ENCODE results near the gene CBR3.
A peak's percentile ranks its signal among the peaks of the same experiment; 100 is the strongest.
"Not testable (repeated sequence)": the region's sequence is repeated elsewhere in the genome, so short reads cannot be mapped to it uniquely, and the experiment has no call there.

Gene CBR3

DNA sequence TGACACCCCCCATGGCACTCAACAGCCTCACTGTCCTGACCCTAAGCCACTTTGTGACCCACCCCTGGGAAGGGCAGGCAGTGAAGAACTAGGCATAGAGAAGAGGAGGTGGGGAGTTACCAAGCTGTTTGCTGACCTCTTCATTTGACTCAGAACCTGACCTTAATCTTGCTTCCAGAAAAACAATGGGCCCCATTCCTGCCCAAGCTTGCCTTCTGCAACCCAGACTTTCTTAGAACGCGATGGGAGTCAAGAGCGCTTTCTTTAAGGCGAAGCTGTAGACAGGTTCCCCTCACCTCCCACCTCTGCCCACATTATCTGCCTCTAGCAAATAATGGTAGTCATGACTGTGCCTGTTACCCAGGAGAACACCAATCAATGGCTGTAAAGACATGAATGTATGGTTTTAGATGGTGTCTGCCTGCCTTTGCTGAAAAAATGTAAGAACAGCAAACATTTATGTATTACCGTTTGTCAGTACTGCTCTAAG, 8.2 kb upstream of the CBR3 start:
- no peak for DNase-seq (ENCODE audit: extremely low read depth, low read depth)
- TF ChIP-seq CTCF (IDR thresholded peaks at IDR 0.05; ENCODE audit: low read depth, low read length, missing control alignments), result no peak

DNA sequence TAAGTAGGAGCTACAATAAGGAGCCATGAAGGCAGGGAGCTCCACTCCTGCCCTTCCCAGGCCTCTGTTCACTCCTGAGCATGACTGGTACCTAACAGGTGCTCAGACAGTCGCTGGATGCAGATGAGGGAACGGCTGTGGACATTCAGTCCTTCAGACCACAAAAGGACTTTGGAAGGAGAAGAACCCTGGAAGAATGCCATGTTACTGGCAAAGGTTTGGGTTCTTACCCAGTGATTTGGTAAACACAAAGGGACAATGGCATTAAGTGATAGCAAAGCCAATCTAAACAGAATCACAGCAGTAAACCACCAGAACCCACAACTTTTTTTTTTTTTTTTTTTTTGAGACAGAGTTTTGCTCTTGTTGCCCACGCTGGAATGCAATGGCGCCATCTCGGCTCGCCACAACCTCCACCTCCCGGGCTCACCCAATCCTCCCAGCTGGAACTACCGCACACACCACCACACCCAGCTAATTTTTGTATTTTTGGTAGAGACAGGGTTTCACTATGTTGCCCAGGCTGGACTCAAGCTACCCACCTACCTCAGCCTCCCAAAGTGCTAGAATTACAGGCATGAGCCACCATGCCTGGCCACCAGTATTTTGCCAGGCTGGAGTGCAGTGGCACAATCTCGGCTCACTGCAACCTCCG, 7.5 kb upstream of the CBR3 start:
- no peak for DNase-seq (ENCODE audit: extremely low read depth, low read depth)
- H3K4me3 ChIP-seq (replicated peaks; ENCODE audit: low read depth, low read length), result no peak overlapping the region
- no peak for TF ChIP-seq CTCF (IDR thresholded peaks at IDR 0.05; ENCODE audit: low read depth, low read length, missing control alignments)

More for the DNA sequence above, 8.2 kb upstream of the CBR3 start:
- H3K4me3 ChIP-seq (replicated peaks; ENCODE audit: low read depth, low read length), result no peak overlapping the region

GRCh38 chr21:36127977-36128376, 6.9 kb upstream of the CBR3 start:
- TF ChIP-seq CTCF (IDR thresholded peaks at IDR 0.05; ENCODE audit: low read depth, low read length, missing control alignments), result no peak

DNA sequence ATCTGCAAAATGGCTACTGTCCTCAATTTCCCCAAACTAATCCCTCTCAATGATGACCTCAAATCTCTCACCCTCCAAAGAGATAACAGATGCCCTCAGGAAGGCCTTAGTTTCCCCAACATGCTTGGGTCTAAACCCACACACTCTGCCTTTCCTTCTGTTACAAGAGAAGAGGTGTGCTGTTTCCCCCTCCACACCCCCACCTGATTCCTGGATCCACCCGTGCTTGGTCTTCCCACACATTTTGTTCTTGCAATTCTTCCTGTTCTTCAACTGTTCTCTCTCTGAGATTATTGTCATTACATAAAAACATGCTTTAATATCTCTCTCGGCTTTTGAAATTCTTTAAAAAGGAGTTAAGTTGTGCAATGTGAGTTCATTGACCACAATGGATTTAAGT, 5.7 kb upstream of the CBR3 start:
- no peak for DNase-seq (ENCODE audit: extremely low read depth, low read depth)
- TF ChIP-seq CTCF (IDR thresholded peaks at IDR 0.05; ENCODE audit: low read depth, low read length, missing control alignments), result no peak
- H3K4me3 ChIP-seq (replicated peaks; ENCODE audit: low read depth, low read length), result no peak overlapping the region

More at GRCh38 chr21:36127977-36128376, 6.9 kb upstream of the CBR3 start:
- DNase-seq (ENCODE audit: extremely low read depth, low read depth), result no peak
- no peak overlapping the region for H3K4me3 ChIP-seq (replicated peaks; ENCODE audit: low read depth, low read length)

DNA sequence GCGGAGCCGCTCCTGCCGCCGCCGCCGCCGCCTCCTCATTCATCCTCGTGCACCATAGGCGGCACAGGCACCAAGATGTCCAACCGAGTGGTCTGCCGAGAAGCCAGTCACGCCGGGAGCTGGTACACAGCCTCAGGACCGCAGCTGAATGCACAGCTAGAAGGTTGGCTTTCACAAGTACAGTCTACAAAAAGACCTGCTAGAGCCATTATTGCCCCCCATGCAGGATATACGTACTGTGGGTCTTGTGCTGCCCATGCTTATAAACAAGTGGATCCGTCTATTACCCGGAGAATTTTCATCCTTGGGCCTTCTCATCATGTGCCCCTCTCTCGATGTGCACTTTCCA, 4.5 kb upstream of the CBR3 start:
- DNase-seq (ENCODE audit: extremely low read depth, low read depth), result not testable (repeated sequence)
- H3K4me3 ChIP-seq (replicated peaks; ENCODE audit: low read depth, low read length), result peak overlapping the region; percentile 36

DNA sequence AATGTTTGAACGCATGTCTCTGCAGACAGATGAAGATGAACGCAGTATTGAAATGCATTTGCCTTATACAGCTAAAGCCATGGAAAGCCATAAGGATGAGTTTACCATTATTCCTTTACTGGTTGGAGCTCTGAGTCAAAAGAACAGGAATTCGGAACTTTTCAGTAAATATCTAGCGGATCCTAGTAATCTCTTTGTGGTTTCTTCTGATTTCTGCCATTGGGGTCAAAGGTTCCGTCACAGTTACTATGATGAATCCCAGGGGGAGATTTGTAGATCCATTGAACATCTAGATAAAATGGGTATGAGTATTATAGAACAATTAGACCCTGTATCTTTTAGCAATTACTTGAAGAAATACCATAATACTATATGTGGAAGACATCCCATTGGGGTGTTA, 4.0 kb upstream of the CBR3 start:
- peak overlapping the region; percentile 36 for H3K4me3 ChIP-seq (replicated peaks; ENCODE audit: low read depth, low read length)
- DNase-seq (ENCODE audit: extremely low read depth, low read depth), result not testable (repeated sequence)

DNA sequence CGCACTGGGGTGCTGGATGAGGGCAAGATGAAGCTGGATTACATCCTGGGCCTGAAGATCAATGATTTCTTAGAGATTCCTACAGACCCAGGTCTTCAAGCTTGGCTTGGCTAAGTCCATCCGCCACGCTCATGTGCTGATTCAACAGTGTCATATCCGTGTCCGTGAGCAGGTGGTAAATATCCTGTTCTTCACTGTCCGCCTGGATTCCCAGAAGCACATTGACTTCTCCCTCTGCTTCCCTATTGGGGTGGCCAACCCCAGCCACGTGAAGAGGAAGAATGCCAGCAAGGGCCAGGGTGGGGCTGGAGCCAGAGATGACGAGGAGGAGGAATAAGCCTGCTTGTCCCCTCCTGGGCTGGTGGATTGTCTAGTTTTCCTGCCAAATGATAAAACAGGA, 2.2 kb upstream of the CBR3 start:
- DNase-seq (ENCODE audit: extremely low read depth, low read depth), result no peak
- TF ChIP-seq CTCF (IDR thresholded peaks at IDR 0.05; ENCODE audit: low read depth, low read length, missing control alignments), result no peak
- H3K4me3 ChIP-seq (replicated peaks; ENCODE audit: low read depth, low read length), result no peak overlapping the region

- no peak for TF ChIP-seq CTCF (IDR thresholded peaks at IDR 0.05; ENCODE audit: low read depth, low read length, missing control alignments)
- peak overlapping the region; percentile 65 for H3K4me3 ChIP-seq (replicated peaks; ENCODE audit: low read depth, low read length)
- DNase-seq (ENCODE audit: extremely low read depth, low read depth), result no peak
Observed at GRCh38 chr21:36135391-36136102, 668 bp downstream of the CBR3 start.

DNA sequence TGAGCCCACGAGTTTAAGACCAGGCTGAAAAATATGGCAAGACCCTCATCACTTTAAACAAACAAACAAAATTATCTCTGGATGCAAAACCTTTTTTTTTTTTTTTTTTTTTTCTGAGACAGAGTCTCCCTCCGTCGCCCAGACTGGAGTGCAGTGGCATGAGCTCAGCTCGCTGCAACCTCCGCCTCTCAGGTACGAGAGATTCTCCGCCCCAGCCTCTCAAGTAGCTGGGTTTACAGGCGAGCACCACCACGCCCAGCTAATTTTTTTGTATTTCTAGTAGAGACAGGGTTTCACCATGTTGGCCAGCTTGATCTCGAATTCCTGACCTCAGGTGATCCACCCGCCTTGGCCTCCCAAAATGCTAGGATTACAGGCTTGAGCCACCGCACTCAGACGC, 4.9 kb downstream of the CBR3 start:
- DNase-seq (ENCODE audit: extremely low read depth, low read depth); H3K4me3 ChIP-seq (replicated peaks; ENCODE audit: low read depth, low read length): not testable (repeated sequence)
